Measurements from ENCODE around the gene STRIP2.
"Not testable (repeated sequence)": the region's sequence is repeated elsewhere in the genome, so short reads cannot be mapped to it uniquely, and the experiment has no call there.

Gene STRIP2

GRCh38 chr7:129443612-129444011 is 9.4 kb downstream of the STRIP2 start:
- H3K4me1 ChIP-seq (ENCODE audit: control insufficient read depth, insufficient read depth, low read length) = no peaks in the 10 kb centered on the region
- H3K9ac ChIP-seq (ENCODE audit: low read depth, low read length) = no peak overlapping the region
- no peak overlapping the region for H3K27ac ChIP-seq (ENCODE audit: low read depth, low read length)
- H3K9me3 ChIP-seq (ENCODE audit: control insufficient read depth, insufficient read depth, low read length) = no peaks in the 10 kb centered on the region
- H3K4me3 ChIP-seq (ENCODE audit: low read depth, low read length) = no peak overlapping the region
- H3K27me3 ChIP-seq (ENCODE audit: control insufficient read depth, insufficient read depth, low read length) = no peaks in the 10 kb centered on the region
- peaks cover 32% of the 10 kb centered on the region for H3K36me3 ChIP-seq (ENCODE audit: control insufficient read depth, insufficient read depth, low read length)

- H3K36me3 ChIP-seq (ENCODE audit: control insufficient read depth, insufficient read depth, low read length) = peaks cover 31% of the 10 kb centered on the region
- not testable (repeated sequence) for H3K4me3 ChIP-seq (ENCODE audit: low read depth, low read length); H3K27me3 ChIP-seq (ENCODE audit: control insufficient read depth, insufficient read depth, low read length); H3K4me1 ChIP-seq (ENCODE audit: control insufficient read depth, insufficient read depth, low read length); H3K27ac ChIP-seq (ENCODE audit: low read depth, low read length); H3K9ac ChIP-seq (ENCODE audit: low read depth, low read length); H3K9me3 ChIP-seq (ENCODE audit: control insufficient read depth, insufficient read depth, low read length)
Observed at GRCh38 chr7:129444776-129445175, 10.5 kb downstream of the STRIP2 start.

GRCh38 chr7:129446925-129447324 is 12.7 kb downstream of the STRIP2 start:
- not testable (repeated sequence) for H3K9me3 ChIP-seq (ENCODE audit: control insufficient read depth, insufficient read depth, low read length); H3K27me3 ChIP-seq (ENCODE audit: control insufficient read depth, insufficient read depth, low read length); H3K27ac ChIP-seq (ENCODE audit: low read depth, low read length); H3K9ac ChIP-seq (ENCODE audit: low read depth, low read length); H3K4me3 ChIP-seq (ENCODE audit: low read depth, low read length); H3K4me1 ChIP-seq (ENCODE audit: control insufficient read depth, insufficient read depth, low read length)
- peaks cover 31% of the 10 kb centered on the region for H3K36me3 ChIP-seq (ENCODE audit: control insufficient read depth, insufficient read depth, low read length)

- not testable (repeated sequence) for H3K27me3 ChIP-seq (ENCODE audit: control insufficient read depth, insufficient read depth, low read length); H3K4me3 ChIP-seq (ENCODE audit: low read depth, low read length); H3K9ac ChIP-seq (ENCODE audit: low read depth, low read length); H3K9me3 ChIP-seq (ENCODE audit: control insufficient read depth, insufficient read depth, low read length); H3K27ac ChIP-seq (ENCODE audit: low read depth, low read length); H3K4me1 ChIP-seq (ENCODE audit: control insufficient read depth, insufficient read depth, low read length)
- H3K36me3 ChIP-seq (ENCODE audit: control insufficient read depth, insufficient read depth, low read length) = peaks cover 33% of the 10 kb centered on the region
Observed at GRCh38 chr7:129447445-129447844, 13.2 kb downstream of the STRIP2 start.

- H3K27me3 ChIP-seq (ENCODE audit: control insufficient read depth, insufficient read depth, low read length); H3K4me3 ChIP-seq (ENCODE audit: low read depth, low read length); H3K27ac ChIP-seq (ENCODE audit: low read depth, low read length); H3K9ac ChIP-seq (ENCODE audit: low read depth, low read length); H3K4me1 ChIP-seq (ENCODE audit: control insufficient read depth, insufficient read depth, low read length); H3K9me3 ChIP-seq (ENCODE audit: control insufficient read depth, insufficient read depth, low read length): not testable (repeated sequence)
- peaks cover 38% of the 10 kb centered on the region for H3K36me3 ChIP-seq (ENCODE audit: control insufficient read depth, insufficient read depth, low read length)
Observed at GRCh38 chr7:129448608-129449007, 14.4 kb downstream of the STRIP2 start.

- Histone ChIP-seq H3K27me3 (ENCODE audit: control insufficient read depth, insufficient read depth, low read length) (no peaks in the 10 kb centered on the region), H3K9ac (ENCODE audit: low read depth, low read length) (no peak overlapping the region), H3K4me3 (ENCODE audit: low read depth, low read length) (no peak overlapping the region), H3K4me1 (ENCODE audit: control insufficient read depth, insufficient read depth, low read length) (no peaks in the 10 kb centered on the region), H3K27ac (ENCODE audit: low read depth, low read length) (no peak overlapping the region), H3K9me3 (ENCODE audit: control insufficient read depth, insufficient read depth, low read length) (no peaks in the 10 kb centered on the region), H3K36me3 (ENCODE audit: control insufficient read depth, insufficient read depth, low read length) (peaks cover 37% of the 10 kb centered on the region)
Observed at GRCh38 chr7:129450295-129450694, 16.1 kb downstream of the STRIP2 start.

- no peak overlapping the region for H3K27ac ChIP-seq (ENCODE audit: low read depth, low read length)
- no peak overlapping the region for H3K4me3 ChIP-seq (ENCODE audit: low read depth, low read length)
- H3K4me1 ChIP-seq (ENCODE audit: control insufficient read depth, insufficient read depth, low read length) = no peaks in the 10 kb centered on the region
- H3K9ac ChIP-seq (ENCODE audit: low read depth, low read length) = no peak overlapping the region
- H3K27me3 ChIP-seq (ENCODE audit: control insufficient read depth, insufficient read depth, low read length) = no peaks in the 10 kb centered on the region
- H3K36me3 ChIP-seq (ENCODE audit: control insufficient read depth, insufficient read depth, low read length) = peaks cover 45% of the 10 kb centered on the region
- H3K9me3 ChIP-seq (ENCODE audit: control insufficient read depth, insufficient read depth, low read length) = no peaks in the 10 kb centered on the region
Observed at GRCh38 chr7:129452589-129453231, 18.5 kb downstream of the STRIP2 start.

GRCh38 chr7:129453510-129454248 is 19.4 kb downstream of the STRIP2 start:
- Histone ChIP-seq H3K4me3 (ENCODE audit: low read depth, low read length) (no peak overlapping the region), H3K27me3 (ENCODE audit: control insufficient read depth, insufficient read depth, low read length) (no peaks in the 10 kb centered on the region), H3K4me1 (ENCODE audit: control insufficient read depth, insufficient read depth, low read length) (no peaks in the 10 kb centered on the region), H3K9me3 (ENCODE audit: control insufficient read depth, insufficient read depth, low read length) (no peaks in the 10 kb centered on the region), H3K27ac (ENCODE audit: low read depth, low read length) (peak overlapping the region; percentile 64), H3K36me3 (ENCODE audit: control insufficient read depth, insufficient read depth, low read length) (peaks cover 55% of the 10 kb centered on the region), H3K9ac (ENCODE audit: low read depth, low read length) (no peak overlapping the region)

- Histone ChIP-seq H3K27ac (ENCODE audit: low read depth, low read length) (peak overlapping the region; percentile 64), H3K27me3 (ENCODE audit: control insufficient read depth, insufficient read depth, low read length) (no peaks in the 10 kb centered on the region), H3K9ac (ENCODE audit: low read depth, low read length) (no peak overlapping the region), H3K4me1 (ENCODE audit: control insufficient read depth, insufficient read depth, low read length) (no peaks in the 10 kb centered on the region), H3K4me3 (ENCODE audit: low read depth, low read length) (no peak overlapping the region), H3K36me3 (ENCODE audit: control insufficient read depth, insufficient read depth, low read length) (peaks cover 60% of the 10 kb centered on the region), H3K9me3 (ENCODE audit: control insufficient read depth, insufficient read depth, low read length) (no peaks in the 10 kb centered on the region)
Observed at GRCh38 chr7:129454249-129454551, 20.0 kb downstream of the STRIP2 start.

- Histone ChIP-seq H3K27ac (ENCODE audit: low read depth, low read length) (no peak overlapping the region), H3K36me3 (ENCODE audit: control insufficient read depth, insufficient read depth, low read length) (peaks cover 82% of the 10 kb centered on the region), H3K4me1 (ENCODE audit: control insufficient read depth, insufficient read depth, low read length) (no peaks in the 10 kb centered on the region)
Observed at GRCh38 chr7:129456421-129456820, 22.2 kb downstream of the STRIP2 start.

GRCh38 chr7:129457101-129457500 is 22.9 kb downstream of the STRIP2 start:
- Histone ChIP-seq H3K9ac (ENCODE audit: low read depth, low read length) (no peak overlapping the region), H3K4me1 (ENCODE audit: control insufficient read depth, insufficient read depth, low read length) (no peaks in the 10 kb centered on the region), H3K36me3 (ENCODE audit: control insufficient read depth, insufficient read depth, low read length) (peaks cover 82% of the 10 kb centered on the region), H3K9me3 (ENCODE audit: control insufficient read depth, insufficient read depth, low read length) (no peaks in the 10 kb centered on the region), H3K4me3 (ENCODE audit: low read depth, low read length) (no peak overlapping the region), H3K27me3 (ENCODE audit: control insufficient read depth, insufficient read depth, low read length) (no peaks in the 10 kb centered on the region), H3K27ac (ENCODE audit: low read depth, low read length) (no peak overlapping the region)

More at GRCh38 chr7:129456421-129456820, 22.2 kb downstream of the STRIP2 start:
- Histone ChIP-seq H3K9ac (ENCODE audit: low read depth, low read length) (no peak overlapping the region), H3K27me3 (ENCODE audit: control insufficient read depth, insufficient read depth, low read length) (no peaks in the 10 kb centered on the region), H3K4me3 (ENCODE audit: low read depth, low read length) (no peak overlapping the region), H3K9me3 (ENCODE audit: control insufficient read depth, insufficient read depth, low read length) (no peaks in the 10 kb centered on the region)
